VCaP (cell line): Measurements from ENCODE around the gene MLLT10.

Experiments used
- H3K27ac ChIP-seq: fragments of 450-650 bp; 2 replicates; pipeline ENCODE4 v1.5.1; 2017
- TF ChIP-seq, protein P1 (sequence below): fragments of 450-650 bp; conservative IDR thresholded peaks from 2 replicates; pipeline ENCODE4 v1.5.1; 2017; ENCODE audit warnings: mild to moderate bottlenecking, moderate library complexity

The MLLT10 gene

DNA sequence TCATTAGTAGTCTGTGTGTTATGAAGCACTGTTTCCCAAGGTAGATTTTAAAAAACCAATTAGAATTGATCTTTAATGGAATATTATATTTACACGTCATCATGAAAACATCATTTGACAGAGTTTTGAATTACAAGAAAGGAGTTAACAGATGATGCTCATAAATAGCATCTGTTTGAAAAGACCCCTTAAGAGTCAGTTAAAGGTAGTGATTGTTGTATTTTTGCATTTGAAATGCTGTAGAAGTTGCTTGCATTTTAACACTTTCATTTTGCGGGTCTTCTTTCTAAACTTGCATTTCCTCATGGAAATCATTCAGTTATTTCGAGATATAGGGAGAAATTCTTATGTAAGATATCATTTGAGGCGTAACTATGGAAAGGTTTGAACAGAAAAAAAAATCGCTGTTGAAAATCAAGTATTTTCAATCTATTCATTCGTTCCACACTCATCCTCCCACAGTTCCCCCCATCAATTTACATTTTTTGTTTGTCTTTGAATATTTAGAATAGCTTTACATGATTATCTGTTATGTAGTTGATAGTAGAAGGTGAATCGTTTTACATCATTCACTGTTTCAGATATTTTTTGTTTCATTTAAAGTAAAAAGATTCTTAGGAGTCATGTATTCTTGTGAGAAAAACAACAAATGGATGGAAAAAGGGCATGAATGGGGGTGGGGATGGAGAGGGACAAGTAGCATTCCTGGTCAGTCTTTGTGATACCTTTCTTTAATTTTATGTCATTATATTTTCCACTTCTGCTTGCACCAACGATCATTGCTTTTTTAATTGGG, 5.6 kb upstream of the MLLT10 start:
- TF ChIP-seq, protein P1, sequence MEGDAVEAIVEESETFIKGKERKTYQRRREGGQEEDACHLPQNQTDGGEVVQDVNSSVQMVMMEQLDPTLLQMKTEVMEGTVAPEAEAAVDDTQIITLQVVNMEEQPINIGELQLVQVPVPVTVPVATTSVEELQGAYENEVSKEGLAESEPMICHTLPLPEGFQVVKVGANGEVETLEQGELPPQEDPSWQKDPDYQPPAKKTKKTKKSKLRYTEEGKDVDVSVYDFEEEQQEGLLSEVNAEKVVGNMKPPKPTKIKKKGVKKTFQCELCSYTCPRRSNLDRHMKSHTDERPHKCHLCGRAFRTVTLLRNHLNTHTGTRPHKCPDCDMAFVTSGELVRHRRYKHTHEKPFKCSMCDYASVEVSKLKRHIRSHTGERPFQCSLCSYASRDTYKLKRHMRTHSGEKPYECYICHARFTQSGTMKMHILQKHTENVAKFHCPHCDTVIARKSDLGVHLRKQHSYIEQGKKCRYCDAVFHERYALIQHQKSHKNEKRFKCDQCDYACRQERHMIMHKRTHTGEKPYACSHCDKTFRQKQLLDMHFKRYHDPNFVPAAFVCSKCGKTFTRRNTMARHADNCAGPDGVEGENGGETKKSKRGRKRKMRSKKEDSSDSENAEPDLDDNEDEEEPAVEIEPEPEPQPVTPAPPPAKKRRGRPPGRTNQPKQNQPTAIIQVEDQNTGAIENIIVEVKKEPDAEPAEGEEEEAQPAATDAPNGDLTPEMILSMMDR = no peak
- H3K27ac ChIP-seq = peak overlapping the region; percentile 97

DNA sequence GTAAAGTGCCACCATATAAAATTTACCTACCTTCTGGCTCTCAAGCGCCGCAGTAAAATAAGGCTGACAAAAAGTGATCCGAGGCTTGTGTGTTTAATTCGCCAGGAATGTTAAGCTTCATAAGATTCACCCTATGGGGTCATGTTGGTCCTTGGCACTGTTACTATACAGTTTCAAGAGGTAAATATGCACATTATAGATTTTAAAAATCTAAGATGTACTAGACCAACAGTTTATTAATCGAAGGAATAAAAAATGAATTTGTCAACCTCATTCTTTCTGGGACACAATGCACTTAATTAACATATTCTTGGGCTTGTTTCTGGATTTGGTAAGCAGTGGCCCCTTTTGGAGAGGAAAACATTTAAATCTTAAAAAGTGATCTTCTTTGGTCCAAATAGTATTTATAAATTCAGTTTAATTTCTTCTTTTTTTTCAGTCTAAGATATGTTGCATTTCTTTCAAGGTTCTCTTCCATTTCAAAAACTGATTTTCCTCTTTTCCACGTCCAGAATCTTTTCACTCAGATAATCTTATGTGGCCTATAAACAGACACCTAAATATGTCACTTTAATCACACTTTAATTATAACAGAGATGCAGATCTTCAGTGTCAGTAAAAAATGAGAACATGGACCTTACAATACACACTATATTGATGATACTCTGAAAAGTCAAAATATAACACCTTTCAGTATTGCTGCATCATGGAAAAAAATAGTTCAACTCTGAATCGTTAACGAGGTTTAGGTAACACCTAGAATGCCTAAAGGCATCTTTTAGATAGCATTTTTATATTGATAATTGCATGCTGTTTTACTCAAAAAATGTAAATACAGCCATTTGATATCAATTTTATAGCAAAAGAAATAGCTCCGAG, 4.8 kb upstream of the MLLT10 start:
- no peak overlapping the region for H3K27ac ChIP-seq

DNA sequence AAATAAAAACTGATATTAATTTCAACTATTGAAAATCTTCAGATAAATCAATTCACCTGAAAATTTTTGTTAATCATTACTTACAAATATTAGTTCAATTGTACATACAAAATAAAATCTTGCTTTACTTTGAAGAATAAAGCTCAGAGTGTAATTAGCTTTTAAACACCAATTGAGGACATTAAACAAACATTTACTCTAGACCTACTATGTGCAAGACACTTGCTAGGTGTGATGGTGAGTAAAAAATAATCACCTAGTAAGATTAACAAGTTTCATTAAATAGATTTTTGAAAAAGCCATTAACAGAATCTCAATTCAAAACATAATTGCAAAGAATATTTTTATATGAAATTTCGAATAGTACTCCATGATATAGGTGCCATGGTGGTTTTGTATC, 3.9 kb upstream of the MLLT10 start:
- no peak overlapping the region for H3K27ac ChIP-seq
- TF ChIP-seq, protein P1 = no peak

More for the DNA sequence above, 4.8 kb upstream of the MLLT10 start:
- TF ChIP-seq, protein P1 = no peak

DNA sequence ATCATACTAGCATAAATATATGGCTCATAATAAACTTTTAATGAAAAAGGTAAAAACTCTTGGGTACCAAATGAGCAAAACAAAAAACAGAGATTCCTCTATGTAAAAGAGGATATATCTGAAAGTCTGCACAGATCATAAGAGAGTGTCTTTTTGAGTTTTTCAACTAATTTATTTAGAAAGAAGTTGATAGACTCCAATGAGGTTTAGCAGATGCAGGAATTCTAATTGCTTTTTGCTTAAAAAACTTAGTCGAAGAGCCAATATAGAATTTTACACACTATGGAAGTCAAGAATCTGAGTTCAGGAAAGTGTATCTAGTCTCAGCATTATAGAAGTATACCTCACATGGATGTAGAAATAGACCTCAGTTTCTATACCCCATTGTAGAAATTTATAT, 3.4 kb upstream of the MLLT10 start:
- no peak overlapping the region for H3K27ac ChIP-seq
- TF ChIP-seq, protein P1 = no peak

DNA sequence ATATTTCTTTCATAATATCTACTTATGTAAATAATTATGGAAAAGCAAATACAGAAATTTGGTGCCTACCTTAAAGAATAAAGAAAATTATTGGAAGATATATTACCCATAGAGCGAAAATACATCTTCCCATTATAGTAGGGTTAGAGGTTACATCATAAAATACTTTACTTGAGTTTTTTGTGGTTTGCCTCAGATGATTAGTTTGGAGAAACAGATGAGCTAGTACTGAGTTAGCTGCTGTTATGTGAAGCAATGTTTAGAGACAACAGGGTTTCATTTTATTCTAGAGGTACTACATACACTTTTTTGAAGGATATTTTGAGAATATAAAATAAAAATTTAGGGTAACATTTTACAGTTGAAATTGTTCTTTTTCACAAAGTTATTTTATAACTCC, 2.9 kb upstream of the MLLT10 start:
- H3K27ac ChIP-seq = no peak overlapping the region
- TF ChIP-seq, protein P1 = no peak

DNA sequence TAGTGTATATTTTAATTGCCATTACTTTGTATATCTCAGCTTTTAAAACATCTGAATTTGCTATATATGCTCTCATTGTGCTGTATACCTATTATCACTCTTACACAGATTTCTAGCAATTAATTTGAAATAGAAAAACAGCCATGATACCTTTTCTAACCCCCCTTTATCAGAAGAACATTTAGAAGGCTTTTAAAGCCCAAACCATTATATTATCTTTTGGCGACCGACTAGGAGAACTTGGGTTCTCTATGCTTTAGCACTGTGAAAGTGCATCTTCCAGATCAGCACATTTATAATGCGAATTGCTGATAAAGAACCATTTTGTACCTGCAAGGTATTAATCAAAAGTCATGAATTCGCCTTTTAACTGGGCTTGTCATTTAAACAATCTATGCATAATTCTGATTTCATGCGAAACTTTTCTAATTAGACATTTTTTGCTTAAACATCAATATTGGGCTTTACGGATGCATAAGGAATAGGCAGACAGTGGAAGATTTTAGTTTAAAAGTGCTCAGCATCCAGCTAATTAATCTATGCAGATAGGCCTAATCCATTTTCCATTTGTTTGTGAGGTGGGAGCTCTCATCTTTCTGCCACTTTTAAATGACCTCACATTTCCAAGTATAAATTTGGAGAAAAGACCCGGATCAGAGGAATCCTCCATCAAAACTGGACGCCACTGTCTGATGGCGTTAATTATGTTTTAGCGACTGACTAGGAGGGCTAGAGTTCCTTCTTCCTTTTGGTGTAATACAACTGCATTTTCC, 1.2 kb upstream of the MLLT10 start:
- TF ChIP-seq, protein P1 = no peak

DNA sequence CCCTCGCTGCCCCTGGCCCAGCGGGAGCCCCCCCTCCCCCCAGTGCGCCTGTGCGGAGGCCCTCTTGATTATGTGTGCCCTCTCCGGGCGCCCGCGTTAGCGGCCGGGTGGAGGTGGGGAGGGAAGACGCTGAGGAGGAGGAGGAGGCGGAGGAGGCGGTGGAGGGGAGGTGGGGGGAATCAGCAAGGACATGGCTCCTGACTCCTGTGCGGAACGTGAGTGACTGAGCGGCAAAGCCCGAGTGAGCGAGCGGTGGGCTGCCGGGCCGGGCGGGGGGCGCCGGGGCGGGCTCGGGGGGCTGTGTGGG, 201 bp downstream of the MLLT10 start:
- TF ChIP-seq, protein P1 = no peak
- H3K27ac ChIP-seq = peak overlapping the region; percentile 95

More for the DNA sequence above, 1.2 kb upstream of the MLLT10 start:
- H3K27ac ChIP-seq = peak overlapping the region; percentile 95
